WERI-Rb-1 (cell line): ENCODE data around the gene ITGB5.

Experiments
- DNase-seq: peaks from one replicate; pipeline ENCODE4 v3.0.0-alpha.2; 2020
- H3K27ac ChIP-seq: fragments of 250-450 bp; sonication (Bioruptor Pico); 2 replicates; pipeline ENCODE4 v1.5.1; 2020; ENCODE audit warnings: mild to moderate bottlenecking, moderate library complexity
- H3K27me3 ChIP-seq: fragments of 250-450 bp; sonication (Bioruptor Pico); 2 replicates; pipeline ENCODE4 v1.5.1; 2021; ENCODE audit warnings: mild to moderate bottlenecking, low read depth, moderate library complexity; ENCODE audit not compliant: insufficient read depth, severe bottlenecking
- H3K36me3 ChIP-seq: fragments of 250-450 bp; sonication (Bioruptor Pico); 2 replicates; pipeline ENCODE4 v1.5.1; 2020; ENCODE audit warnings: mild to moderate bottlenecking, moderate library complexity
- H3K4me3 ChIP-seq: 2 replicates; pipeline ENCODE4 v1.5.1; 2011; ENCODE audit warnings: low read depth, mild to moderate bottlenecking, control low read depth, low read length
- H3K9me3 ChIP-seq: fragments of 250-450 bp; sonication (Bioruptor Pico); 2 replicates; pipeline ENCODE4 v1.5.1; 2021; ENCODE audit warnings: mild to moderate bottlenecking, moderate library complexity; ENCODE audit not compliant: severe bottlenecking
- TF ChIP-seq, protein P1 (sequence below): IDR thresholded peaks from 2 replicates; pipeline ENCODE4 v1.5.1; 2011; ENCODE audit warnings: low read depth, mild to moderate bottlenecking, control low read depth, inconsistent platforms, low read length

ITGB5 gene

DNA sequence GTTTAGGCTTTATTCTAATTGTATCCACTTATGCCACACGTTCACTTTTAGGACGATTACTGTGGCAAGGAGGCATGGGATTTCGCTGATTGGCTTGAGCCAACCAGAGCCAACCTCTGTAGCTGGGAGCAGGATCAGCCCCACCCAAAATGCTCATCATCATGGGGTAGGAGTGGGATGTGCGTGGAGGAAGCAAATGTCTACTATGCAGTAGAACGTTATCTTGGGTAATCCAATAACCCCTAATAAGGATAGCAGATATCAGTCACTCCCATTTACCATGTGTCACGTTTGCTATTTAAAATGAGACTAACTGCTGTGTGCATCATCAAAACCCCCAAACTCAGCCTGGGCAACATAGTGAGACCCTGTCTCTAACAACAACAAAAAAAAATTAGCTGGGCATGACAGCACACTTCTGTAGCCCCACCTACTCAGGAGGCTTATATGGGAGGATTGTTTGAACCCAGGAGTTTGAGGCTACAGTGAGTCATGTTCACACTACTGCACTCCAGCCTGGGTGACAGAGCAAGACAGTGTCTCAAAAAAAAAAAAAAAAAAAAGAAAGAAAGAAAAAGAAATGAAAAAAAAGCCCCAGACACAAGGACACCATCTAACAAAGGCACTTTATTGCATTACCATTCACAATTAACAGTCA lies 17.8 kb upstream of the ITGB5 start:
- no peaks in the 10 kb centered on the region for H3K27me3 ChIP-seq
- no peak overlapping the region for H3K27ac ChIP-seq
- TF ChIP-seq, protein P1, sequence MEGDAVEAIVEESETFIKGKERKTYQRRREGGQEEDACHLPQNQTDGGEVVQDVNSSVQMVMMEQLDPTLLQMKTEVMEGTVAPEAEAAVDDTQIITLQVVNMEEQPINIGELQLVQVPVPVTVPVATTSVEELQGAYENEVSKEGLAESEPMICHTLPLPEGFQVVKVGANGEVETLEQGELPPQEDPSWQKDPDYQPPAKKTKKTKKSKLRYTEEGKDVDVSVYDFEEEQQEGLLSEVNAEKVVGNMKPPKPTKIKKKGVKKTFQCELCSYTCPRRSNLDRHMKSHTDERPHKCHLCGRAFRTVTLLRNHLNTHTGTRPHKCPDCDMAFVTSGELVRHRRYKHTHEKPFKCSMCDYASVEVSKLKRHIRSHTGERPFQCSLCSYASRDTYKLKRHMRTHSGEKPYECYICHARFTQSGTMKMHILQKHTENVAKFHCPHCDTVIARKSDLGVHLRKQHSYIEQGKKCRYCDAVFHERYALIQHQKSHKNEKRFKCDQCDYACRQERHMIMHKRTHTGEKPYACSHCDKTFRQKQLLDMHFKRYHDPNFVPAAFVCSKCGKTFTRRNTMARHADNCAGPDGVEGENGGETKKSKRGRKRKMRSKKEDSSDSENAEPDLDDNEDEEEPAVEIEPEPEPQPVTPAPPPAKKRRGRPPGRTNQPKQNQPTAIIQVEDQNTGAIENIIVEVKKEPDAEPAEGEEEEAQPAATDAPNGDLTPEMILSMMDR, result no peak
- no peak overlapping the region for H3K4me3 ChIP-seq
- H3K36me3 ChIP-seq, result no peaks in the 10 kb centered on the region
- no peaks in the 10 kb centered on the region for H3K9me3 ChIP-seq
- DNase-seq, result no peak

DNA sequence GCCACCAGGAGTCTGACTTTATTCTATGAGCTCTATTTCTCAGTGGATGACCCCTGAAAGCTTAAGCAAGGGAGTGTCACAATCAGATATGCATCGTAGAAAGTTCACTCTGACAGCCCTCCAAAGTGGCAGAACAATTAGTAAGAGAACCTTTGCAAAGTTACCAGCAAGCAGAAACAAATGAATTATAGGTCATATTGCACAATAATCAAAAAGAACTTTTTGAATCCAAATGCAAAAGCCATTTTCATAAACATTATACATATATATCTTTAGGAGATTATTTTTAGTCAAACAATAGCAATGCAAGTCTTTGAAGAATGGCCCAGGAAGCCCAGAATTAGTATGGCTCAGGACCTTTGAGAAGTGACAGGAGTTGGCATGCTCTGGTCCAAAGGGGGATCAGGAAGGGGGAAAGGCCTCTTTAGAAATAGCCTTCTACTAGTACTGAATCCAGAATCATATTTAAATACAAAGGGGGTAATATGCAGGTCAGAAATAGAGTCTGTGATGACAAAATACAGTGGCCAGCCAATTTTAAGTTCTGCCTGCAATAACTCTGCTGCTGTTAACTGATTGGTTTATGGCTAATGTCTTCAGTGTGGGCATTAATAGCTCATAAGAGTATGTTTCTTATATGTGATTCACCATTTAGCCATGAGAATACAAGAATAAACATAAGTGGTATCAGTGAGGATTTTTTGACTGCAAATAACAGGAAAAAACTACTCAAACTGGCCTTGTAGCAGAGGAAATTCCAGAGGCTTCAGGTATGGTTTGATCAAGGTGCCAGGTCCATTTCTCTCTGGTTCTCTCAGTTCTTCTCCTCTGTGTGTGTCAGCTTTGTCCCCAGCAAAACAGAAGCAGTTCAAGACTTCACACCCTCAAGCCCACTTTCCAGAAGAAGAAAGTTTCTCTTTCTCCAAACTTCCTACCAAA lies 17.0 kb upstream of the ITGB5 start:
- H3K9me3 ChIP-seq, result no peaks in the 10 kb centered on the region

DNA sequence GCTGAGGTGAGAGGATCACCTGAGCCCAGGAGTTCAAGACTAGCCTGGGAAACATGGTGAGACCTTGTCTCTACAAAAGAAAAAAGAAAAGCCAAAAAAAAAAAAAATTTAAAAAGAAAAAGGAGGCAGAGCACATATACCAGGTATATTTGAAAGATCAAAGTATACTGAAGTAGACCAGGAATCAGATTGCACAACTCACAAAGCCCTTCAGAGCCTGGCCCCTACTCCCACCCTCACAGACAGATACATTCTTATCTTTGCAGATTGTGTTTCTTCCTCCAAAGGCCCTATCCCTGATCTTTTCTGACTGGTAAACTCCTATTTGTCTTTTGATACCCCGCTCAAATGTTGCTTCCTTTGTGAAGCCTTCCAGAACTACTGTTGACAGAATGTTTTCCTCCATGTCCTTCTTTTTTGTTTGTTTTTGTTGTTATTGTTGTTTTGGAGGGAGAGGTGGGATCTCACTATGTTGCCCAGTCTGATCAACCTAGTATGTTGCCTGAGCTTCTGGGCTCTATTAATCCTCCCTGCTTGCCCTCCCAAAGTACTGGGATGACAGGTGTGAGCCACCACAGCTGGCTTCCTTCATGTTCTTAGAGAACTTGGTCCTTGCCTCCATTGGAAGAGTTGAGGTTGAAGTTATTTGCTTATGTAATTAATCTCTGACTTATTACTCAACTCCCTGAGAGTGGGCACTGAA lies 9.8 kb upstream of the ITGB5 start:
- Histone ChIP-seq H3K4me3 (no peak overlapping the region), H3K9me3 (no peaks in the 10 kb centered on the region), H3K36me3 (no peaks in the 10 kb centered on the region), H3K27ac (no peak overlapping the region), H3K27me3 (no peaks in the 10 kb centered on the region)
- TF ChIP-seq, protein P1, result no peak
- DNase-seq, result no peak

More for the DNA sequence above, 17.0 kb upstream of the ITGB5 start:
- Histone ChIP-seq H3K27ac (no peak overlapping the region), H3K36me3 (no peaks in the 10 kb centered on the region), H3K4me3 (no peak overlapping the region), H3K27me3 (no peaks in the 10 kb centered on the region)
- no peak for DNase-seq
- TF ChIP-seq, protein P1, result no peak

DNA sequence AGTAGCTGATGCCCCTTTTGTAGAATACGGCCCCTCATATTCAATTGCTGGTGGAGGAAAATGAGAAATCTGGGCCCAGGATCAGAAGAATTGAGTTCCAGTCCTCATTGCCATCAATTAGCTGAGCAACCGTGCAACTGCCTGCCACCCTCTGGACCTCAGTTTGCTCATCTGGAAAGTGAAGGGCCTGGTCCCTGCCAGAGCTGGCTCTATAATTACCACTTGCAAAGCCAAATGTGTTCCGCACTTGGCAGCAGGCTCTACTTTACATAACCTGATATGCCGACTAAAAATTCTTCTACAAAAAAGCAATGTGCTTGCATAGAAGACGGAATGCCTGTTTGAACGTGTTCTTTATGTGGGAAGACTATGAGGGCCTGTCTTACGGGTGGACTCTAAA lies 8.6 kb upstream of the ITGB5 start:
- Histone ChIP-seq H3K27ac (no peak overlapping the region), H3K27me3 (no peaks in the 10 kb centered on the region), H3K4me3 (no peak overlapping the region), H3K9me3 (no peaks in the 10 kb centered on the region), H3K36me3 (no peaks in the 10 kb centered on the region)
- TF ChIP-seq, protein P1, result no peak
- DNase-seq, result no peak

DNA sequence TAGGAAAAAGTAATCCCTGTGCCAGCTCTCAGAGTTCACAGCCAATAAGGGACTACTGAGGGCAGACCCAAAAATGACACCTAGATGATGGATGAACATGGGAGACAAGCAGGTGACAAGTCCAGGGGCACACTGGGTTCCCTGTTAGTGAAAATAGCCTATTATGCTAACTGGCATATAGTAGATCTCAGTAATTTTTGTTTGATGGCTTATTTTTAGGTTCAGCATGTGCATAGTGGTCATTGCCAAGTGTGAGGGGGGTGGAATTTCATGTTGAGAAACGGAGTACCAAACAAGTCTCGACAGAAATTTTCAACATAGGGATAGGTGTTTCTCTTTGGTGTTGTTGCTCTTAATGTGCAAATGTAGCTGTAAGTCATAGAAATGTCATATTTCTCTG lies 6.4 kb upstream of the ITGB5 start:
- Histone ChIP-seq H3K27ac (no peak overlapping the region), H3K36me3 (no peaks in the 10 kb centered on the region), H3K9me3 (no peaks in the 10 kb centered on the region), H3K27me3 (no peaks in the 10 kb centered on the region), H3K4me3 (no peak overlapping the region)
- TF ChIP-seq, protein P1, result no peak
- DNase-seq, result no peak
